ENCODE measurements around the gene GPATCH1.
"Not testable (repeated sequence)": the region's sequence is repeated elsewhere in the genome, so short reads cannot be mapped to it uniquely, and the experiment has no call there.

The GPATCH1 gene

GRCh38 chr19:33159893-33160292 is 78.9 kb downstream of the GPATCH1 start:
- DNase-seq = no peak

GRCh38 chr19:33161201-33161600 is 80.2 kb downstream of the GPATCH1 start:
- no peak for DNase-seq

- DNase-seq = no peak
Measured at GRCh38 chr19:33163481-33163880, 82.5 kb downstream of the GPATCH1 start.

DNA sequence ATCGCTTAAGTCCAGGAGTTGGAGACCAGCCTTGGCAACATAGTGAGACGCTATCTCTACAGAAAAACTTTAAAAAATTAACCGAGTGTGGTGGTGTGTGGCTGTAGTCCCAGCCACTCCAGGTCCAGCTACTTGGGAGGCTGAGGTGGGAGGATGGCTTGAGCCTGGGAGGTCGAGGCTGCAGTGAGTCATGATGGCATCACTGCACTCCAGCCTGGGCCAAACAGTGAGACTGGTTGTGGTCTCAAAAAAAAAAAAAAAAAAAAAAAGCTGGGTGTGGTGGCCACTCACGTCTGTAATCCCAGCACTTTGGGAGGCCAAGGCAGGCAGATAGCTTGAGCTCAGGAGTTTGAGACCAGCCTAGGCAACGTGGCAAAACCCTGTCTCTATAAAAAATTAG is 85.1 kb downstream of the GPATCH1 start:
- not testable (repeated sequence) for DNase-seq

DNA sequence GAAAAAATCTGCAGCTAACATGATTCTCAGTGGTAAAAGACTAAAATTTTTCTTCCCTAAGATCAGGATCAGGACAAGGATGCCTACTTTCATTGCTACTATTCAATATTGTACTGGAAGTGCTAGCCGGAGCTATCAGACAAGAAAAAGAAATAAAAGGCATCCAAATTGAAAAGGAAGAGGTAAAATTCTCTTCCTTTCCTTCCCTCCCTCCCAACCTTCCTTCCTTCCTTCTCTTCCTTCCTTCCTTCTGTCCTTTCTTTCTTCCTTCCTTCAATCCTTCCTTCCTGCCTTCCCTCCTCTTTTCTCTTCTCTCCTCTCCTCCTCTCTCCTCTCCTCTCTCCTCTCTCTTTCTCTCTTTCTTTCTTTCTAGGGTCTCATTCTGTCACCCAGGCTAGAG is 86.5 kb downstream of the GPATCH1 start:
- DNase-seq = no peak

GRCh38 chr19:33168528-33168927 is 87.5 kb downstream of the GPATCH1 start:
- no peak for DNase-seq

GRCh38 chr19:33171222-33171795 is 90.3 kb downstream of the GPATCH1 start:
- no peak for DNase-seq

DNA sequence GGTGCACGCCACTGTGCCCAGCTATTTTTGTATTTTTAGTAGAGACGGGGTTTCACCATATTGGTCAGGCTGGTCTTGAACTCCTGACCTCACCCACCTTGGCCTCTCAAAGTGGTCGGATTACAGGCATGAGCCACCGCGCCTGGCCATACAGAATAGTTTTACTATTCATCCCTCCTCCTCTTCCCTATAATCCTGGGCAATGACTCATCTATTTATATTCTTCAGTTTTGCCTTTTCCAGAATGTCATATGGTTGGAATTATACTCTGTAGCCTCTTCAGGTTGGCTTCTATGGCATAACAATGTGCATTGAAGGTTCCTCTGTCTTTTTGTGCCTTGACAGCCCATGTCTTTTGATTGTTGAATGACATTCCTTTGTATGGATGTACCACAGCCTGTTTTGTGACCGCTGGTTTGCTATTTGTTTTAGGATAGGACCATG is 91.0 kb downstream of the GPATCH1 start:
- DNase-seq = no peak

DNA sequence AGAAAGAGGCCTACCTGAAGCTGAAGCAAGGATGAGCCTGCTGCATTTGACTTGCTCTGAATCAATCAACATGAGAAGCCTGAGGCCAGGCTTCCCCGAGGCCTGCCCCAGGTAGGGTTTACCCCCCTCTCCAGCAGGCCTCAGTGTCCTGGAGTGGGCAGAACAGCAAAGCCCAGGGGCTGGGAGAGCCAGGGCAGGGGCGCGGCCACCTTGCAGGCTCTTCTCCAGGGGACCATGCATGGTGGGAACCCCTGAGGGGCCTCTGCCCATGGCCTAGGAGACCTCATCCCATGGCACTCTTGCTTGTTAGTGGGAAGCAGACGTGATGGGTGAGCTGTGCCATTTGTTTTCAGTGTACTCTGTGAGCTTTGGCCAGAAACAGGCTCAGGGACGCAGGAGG is 93.2 kb downstream of the GPATCH1 start:
- DNase-seq = no peak

GRCh38 chr19:33175156-33175782 is 94.3 kb downstream of the GPATCH1 start:
- DNase-seq = no peak

- DNase-seq = peak; percentile 34
Measured at GRCh38 chr19:33175886-33176669, 95.1 kb downstream of the GPATCH1 start.

DNA sequence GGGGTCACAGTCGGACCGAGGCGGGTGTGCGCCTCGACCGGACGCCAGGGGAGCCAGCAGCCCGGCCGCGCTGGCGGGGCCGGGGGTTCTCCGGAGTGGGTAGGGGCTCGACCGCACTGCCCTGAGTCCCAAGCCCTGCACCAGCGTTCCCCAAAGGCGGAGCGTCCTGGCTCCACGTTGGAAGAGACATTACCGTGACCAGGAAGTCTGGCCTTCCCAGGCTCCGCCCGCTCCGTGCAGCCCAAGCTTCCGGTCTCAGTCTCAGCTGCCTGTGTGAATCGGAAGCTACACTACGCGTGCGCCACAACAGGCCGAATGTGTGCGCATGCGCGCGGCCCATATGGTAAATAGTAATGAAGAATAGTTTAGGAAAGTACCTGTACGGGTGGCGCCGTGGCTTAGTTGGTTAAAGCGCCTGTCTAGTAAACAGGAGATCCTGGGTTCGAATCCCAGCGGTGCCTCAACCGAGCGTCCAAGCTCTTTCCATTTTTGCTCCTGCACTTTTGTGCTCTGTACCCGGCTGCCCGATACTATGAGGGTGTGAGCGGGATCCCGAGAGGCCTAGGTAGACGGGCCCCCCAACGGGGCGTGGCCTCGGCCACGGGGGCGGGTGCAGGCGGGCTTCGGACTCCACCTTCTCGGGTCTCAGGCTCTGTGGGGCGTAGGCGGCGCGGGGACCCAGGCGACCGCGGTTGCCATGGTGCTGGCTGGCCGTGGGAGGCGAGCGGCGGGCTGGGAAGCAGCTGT is 95.9 kb downstream of the GPATCH1 start:
- peak; percentile 93 for DNase-seq

GRCh38 chr19:33177417-33177979 is 96.5 kb downstream of the GPATCH1 start:
- DNase-seq = peak; percentile 80
